ENCODE data around the gene UPK3BL2.
"Not testable (repeated sequence)": the region's sequence is repeated elsewhere in the genome, so short reads cannot be mapped to it uniquely, and the experiment has no call there.

- TF ChIP-seq CTCF (IDR thresholded peaks at IDR 0.05; ENCODE audit: borderline replicate concordance, extremely low read depth, low read length, poor library complexity, severe bottlenecking); EZH2 (IDR thresholded peaks at IDR 0.05; ENCODE audit: borderline replicate concordance, low read depth, low read length, severe bottlenecking): not testable (repeated sequence)
These were observed 22.7 kb downstream of the UPK3BL2 start for GRCh38 chr7:102520797-102521196.
